Suprapubic skin (tissue), 4 donors: Measurements from ENCODE around the gene DCUN1D3.

ENCODE experiments used
- EP300 ChIP-seq: sonication (generic); formaldehyde crosslinking; IDR thresholded peaks from one replicate; pipeline ENCODE4 v1.6.1; 2017; ENCODE audit warnings: antibody characterized with exemption
- POLR2A ChIP-seq, 2 donors: fragments of 450-650 bp; IDR thresholded peaks; one replicate each; pipeline ENCODE4 v1.6.1; 2017; ENCODE audit warnings: antibody characterized with exemption in 2 of 2, mild to moderate bottlenecking in 2 of 2, moderate library complexity in 2 of 2
- POLR2AphosphoS5 ChIP-seq, 3 donors: sonication (generic); formaldehyde crosslinking; IDR thresholded peaks; one replicate each; pipeline ENCODE4 v1.6.1; 2017; ENCODE audit warnings: antibody characterized with exemption in 3 of 3
- TF ChIP-seq, protein P1 (sequence below), 2 donors: fragments of 200-600 bp in 1 of 2; fragments of 450-650 bp in 1 of 2; sonication (generic) in 1 of 2; IDR thresholded peaks; one replicate each; pipeline ENCODE4 v1.5.1; 2016 to 2019; ENCODE audit warnings: antibody characterized with exemption in 2 of 2, mild to moderate bottlenecking in 1 of 2, moderate library complexity in 1 of 2

DNA sequence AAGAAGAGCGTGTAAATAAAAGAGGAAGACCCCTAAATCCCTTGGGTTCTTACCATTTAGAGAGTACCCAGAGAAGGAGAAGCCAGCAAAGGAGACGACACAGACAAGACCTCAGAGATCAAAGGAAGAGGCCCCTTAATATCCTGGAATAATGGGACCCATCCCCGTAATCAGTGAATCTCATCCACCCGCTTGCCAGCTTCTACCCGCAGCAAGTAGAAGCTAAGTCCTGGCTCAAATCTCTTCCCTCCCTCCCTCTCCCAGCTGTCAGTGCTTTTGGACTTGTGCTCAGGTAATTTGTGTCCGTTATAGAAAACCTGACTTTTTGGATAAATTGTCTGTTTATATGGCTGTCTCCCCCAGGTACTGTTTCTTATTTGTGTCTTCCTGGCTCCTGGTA is 2.3 kb upstream of the DCUN1D3 start:
- no peak for TF ChIP-seq POLR2A (IDR thresholded peaks at IDR 0.05)
- TF ChIP-seq, protein P1, sequence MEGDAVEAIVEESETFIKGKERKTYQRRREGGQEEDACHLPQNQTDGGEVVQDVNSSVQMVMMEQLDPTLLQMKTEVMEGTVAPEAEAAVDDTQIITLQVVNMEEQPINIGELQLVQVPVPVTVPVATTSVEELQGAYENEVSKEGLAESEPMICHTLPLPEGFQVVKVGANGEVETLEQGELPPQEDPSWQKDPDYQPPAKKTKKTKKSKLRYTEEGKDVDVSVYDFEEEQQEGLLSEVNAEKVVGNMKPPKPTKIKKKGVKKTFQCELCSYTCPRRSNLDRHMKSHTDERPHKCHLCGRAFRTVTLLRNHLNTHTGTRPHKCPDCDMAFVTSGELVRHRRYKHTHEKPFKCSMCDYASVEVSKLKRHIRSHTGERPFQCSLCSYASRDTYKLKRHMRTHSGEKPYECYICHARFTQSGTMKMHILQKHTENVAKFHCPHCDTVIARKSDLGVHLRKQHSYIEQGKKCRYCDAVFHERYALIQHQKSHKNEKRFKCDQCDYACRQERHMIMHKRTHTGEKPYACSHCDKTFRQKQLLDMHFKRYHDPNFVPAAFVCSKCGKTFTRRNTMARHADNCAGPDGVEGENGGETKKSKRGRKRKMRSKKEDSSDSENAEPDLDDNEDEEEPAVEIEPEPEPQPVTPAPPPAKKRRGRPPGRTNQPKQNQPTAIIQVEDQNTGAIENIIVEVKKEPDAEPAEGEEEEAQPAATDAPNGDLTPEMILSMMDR (IDR thresholded peaks at IDR 0.05) = no peak
- TF ChIP-seq POLR2AphosphoS5 (IDR thresholded peaks at IDR 0.05) = no peak
- no peak for TF ChIP-seq EP300
